Forelimb muscle (tissue), 1 donor: Measurements from ENCODE around the gene PXDN. TPM values are rescaled to one million over a fixed set of nuclear protein-coding genes. Genes with fewer than 3 reads are reported as not detected.

Experiments
- DNase-seq: peaks from one replicate; pipeline ENCODE4 v3.0.0-alpha.2; 2013; ENCODE audit warnings: low read depth
- polyA plus RNA-seq: library from polyadenylated mRNA; unstranded; fragments of 120-200 nt; gene quantifications from one replicate; pipeline ENCODE4 v1.2.1, GENCODE V29; 2013; ENCODE audit not compliant: insufficient read length

PXDN gene
- polyA plus RNA-seq, 1 donor: 124 TPM

GRCh38 chr2:1584691-1585485 is 159.4 kb downstream of the PXDN start:
- DNase-seq: no peak

- DNase-seq: no peak
Measured at GRCh38 chr2:1584051-1584531, 160.2 kb downstream of the PXDN start.

- no peak for DNase-seq
Measured at GRCh38 chr2:1582891-1583341, 161.4 kb downstream of the PXDN start.

- DNase-seq: no peak
Measured at GRCh38 chr2:1581965-1582625, 162.2 kb downstream of the PXDN start.
